Measurements from ENCODE around the gene C11orf58. TPM values are rescaled to one million over a fixed set of nuclear protein-coding genes. Genes with fewer than 3 reads are reported as not detected.

C11orf58 gene
- total and polyA plus RNA-seq, 2 donors (not counting 1 experiment from before 2014, with no cell fraction given) = 28.8 to 125 TPM

GRCh38 chr11:16807306-16807705 lies 68.9 kb downstream of the C11orf58 start:
- POLR2A ChIA-PET = no interaction called here
- no peak overlapping the region for H3K4me2 ChIP-seq (replicated peaks; ENCODE audit: low read depth, low read length, poor library complexity, severe bottlenecking)
- Mint-ChIP-seq H3K4me3 (no peak overlapping the region), H3K27ac (no peak overlapping the region), H3K9me3 (ENCODE audit: insufficient read depth) (no peaks in the 10 kb centered on the region), H3K27me3 (no peaks in the 10 kb centered on the region), H3K4me1 (peaks cover 2% of the 10 kb centered on the region)
- no peak overlapping the region for H3K27ac ChIP-seq (ENCODE audit: low read length in 2 of 2)
- no peaks in the 10 kb centered on the region for H3K27me3 ChIP-seq (replicated peaks in 1 of 4; ENCODE audit: control extremely low read depth in 1 of 4, control insufficient read depth in 3 of 4, insufficient read depth in 4 of 4, low read length in 3 of 4)
- TF ChIP-seq, protein P1, sequence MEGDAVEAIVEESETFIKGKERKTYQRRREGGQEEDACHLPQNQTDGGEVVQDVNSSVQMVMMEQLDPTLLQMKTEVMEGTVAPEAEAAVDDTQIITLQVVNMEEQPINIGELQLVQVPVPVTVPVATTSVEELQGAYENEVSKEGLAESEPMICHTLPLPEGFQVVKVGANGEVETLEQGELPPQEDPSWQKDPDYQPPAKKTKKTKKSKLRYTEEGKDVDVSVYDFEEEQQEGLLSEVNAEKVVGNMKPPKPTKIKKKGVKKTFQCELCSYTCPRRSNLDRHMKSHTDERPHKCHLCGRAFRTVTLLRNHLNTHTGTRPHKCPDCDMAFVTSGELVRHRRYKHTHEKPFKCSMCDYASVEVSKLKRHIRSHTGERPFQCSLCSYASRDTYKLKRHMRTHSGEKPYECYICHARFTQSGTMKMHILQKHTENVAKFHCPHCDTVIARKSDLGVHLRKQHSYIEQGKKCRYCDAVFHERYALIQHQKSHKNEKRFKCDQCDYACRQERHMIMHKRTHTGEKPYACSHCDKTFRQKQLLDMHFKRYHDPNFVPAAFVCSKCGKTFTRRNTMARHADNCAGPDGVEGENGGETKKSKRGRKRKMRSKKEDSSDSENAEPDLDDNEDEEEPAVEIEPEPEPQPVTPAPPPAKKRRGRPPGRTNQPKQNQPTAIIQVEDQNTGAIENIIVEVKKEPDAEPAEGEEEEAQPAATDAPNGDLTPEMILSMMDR (IDR thresholded peaks at IDR 0.05) = no peak
- no peak for TF ChIP-seq EZH2 (IDR thresholded peaks at IDR 0.05; ENCODE audit: borderline replicate concordance, insufficient read depth, low read depth, low read length, poor library complexity, severe bottlenecking)
- H3K4me3 ChIP-seq (ENCODE audit: control extremely low read depth in 1 of 5, extremely low read depth in 1 of 5, insufficient read depth in 1 of 5, low read depth in 2 of 5, low read length in 4 of 5) = no peak overlapping the region
- H3K79me2 ChIP-seq (ENCODE audit: control insufficient read depth, insufficient read depth, low read length) = no peaks in the 10 kb centered on the region
- no peaks in the 10 kb centered on the region for H4K20me1 ChIP-seq (ENCODE audit: control insufficient read depth, insufficient read depth, low read length, poor library complexity, severe bottlenecking)
- intact Hi-C loops (cut with micrococcal nuclease) = no loop called here
- H3K36me3 ChIP-seq (replicated peaks in 1 of 2; ENCODE audit: control extremely low read depth in 1 of 2, control insufficient read depth in 1 of 2, extremely low read depth in 1 of 2, insufficient read depth in 2 of 2, low read length in 1 of 2) = no peaks in the 10 kb centered on the region
- ATAC-seq (ENCODE audit: low read depth) (no peak), DNase-seq (no peak)
- H3K9me3 ChIP-seq (ENCODE audit: control extremely low read depth in 1 of 3, control insufficient read depth in 2 of 3, insufficient read depth in 1 of 3, low read length in 2 of 3) = no peaks in the 10 kb centered on the region
- CTCF ChIA-PET = interaction anchor here (1.4 to 1.6 kb wide), 2 partner anchors 22 to 23 kb away, joined by 3 to 5 read pairs; no protein-coding TSS in a partner anchor
- WGBS (ENCODE audit: insufficient coverage) = 0% methylated on average over 1 of the region's 3 CpGs
- no peak overlapping the region for H3K9ac ChIP-seq (ENCODE audit: low read length)
- H3K4me1 ChIP-seq (ENCODE audit: control insufficient read depth in 2 of 2, insufficient read depth in 2 of 2, low read length in 2 of 2) = no peaks in the 10 kb centered on the region
- H2AFZ ChIP-seq (ENCODE audit: insufficient read depth, low read depth, low read length, poor library complexity, severe bottlenecking) = no peak overlapping the region
